Activated CD4-positive, alpha-beta T cell treated with anti-CD3 and anti-CD28 coated beads for 1 hour (primary cell): ENCODE results near the gene PIK3CB.
"Not testable (repeated sequence)": the region's sequence is repeated elsewhere in the genome, so short reads cannot be mapped to it uniquely, and the experiment has no call there.

Experiments used
- DNase-seq: peaks from one replicate; pipeline ENCODE4 v3.0.0-alpha.2; 2020

The PIK3CB gene

DNA sequence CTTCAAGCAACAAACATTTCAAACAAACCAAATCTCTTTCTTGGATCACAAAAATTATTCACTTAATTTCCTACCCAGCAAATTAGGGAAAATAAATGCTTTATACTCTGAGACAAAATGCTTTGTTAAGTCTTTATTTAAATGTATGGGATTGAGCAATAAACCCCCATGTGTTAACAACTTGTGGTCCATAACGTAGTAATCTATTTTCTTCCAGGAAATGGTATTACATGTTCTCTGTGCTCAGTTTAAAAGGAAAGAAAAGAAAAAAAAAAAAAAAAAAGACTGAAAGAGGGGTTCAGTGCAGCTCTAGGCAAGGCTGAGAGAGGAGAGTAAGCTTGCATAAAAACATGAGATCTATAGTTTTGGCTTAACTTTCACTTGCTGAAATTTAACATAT lies 102.3 kb downstream of the PIK3CB start:
- DNase-seq: no peak

DNA sequence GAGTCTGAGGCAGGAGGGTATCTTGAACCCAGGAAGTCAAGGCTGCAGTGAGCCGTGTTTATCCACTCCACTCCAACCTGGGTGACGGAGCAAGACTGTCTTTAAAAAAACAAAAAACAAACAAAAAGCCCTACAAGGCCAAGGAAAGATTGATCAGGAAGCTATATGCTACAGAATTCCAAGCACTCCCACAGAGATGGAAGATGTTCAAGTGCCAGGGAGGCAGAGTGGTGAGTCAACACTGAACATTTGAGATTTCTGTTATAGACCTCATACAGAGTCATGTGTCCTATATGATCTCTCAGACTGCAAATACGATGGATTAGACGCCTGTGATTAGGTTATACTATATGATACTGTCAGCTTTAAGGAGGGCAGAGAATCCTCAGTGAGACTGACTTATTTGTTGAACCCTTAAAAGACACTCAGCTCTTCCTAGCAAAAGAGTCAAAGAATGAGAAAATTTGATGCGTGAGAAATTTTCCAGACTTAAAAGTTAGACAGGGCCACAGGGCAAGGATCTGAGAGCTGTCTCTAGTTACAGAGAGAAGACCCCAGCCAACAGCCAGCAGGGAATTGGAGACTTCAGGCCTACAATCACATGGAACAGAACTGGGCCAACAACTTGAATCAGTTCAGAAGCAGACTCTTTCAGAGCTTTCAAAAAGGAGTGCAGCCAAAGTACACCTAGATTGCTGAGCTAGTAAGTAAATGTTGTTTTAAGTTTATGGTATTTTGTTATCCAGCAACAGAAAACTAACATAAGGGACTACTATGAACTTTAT lies 107.6 kb downstream of the PIK3CB start:
- DNase-seq: no peak

GRCh38 chr3:138726042-138726441 lies 108.7 kb downstream of the PIK3CB start:
- not testable (repeated sequence) for DNase-seq

- no peak for DNase-seq
Measured at GRCh38 chr3:138725116-138725515, 109.6 kb downstream of the PIK3CB start.

DNA sequence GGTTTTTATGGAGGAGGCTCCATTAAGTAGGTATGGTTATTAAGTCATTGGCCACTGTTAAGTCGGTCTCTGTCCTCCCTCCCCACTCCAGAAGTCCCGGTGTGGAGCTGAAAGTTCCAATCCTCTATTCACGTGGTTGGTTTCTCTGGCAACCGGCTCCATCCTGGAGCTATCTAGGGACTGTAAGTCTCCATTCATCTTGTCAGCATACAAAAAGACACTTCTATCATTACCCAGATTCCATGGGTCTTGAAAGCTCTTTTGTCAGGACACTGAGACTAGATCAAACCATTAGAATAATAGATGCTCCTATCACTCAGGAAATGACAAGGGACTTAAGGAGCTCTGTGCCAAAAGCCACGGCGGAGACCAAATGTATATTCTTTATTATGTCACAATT lies 110.3 kb downstream of the PIK3CB start:
- DNase-seq: no peak

- no peak for DNase-seq
Measured at GRCh38 chr3:138718849-138719248, 115.9 kb downstream of the PIK3CB start.

GRCh38 chr3:138717348-138717747 lies 117.4 kb downstream of the PIK3CB start:
- no peak for DNase-seq

- no peak for DNase-seq
Measured at GRCh38 chr3:138712086-138712485, 122.6 kb downstream of the PIK3CB start.

DNA sequence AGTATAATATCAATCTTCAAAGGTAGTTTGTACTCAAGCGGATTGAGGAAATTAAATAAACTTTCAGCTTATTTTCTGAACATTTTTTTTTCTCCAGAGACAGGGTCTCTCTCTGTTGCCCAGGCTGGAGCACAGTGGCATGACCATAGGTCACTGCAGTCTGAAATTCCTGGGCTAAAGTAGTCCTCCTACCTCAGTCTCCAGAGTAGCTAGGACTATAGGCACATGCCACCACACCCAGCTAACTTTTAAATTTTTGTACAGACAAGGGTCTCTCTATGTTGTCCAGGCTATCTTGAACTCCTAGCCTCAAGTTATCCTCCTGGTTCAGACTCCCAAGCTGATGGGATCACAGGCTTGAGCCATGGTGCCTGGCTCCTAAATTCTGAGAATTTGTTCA lies 129.1 kb downstream of the PIK3CB start:
- no peak for DNase-seq

DNA sequence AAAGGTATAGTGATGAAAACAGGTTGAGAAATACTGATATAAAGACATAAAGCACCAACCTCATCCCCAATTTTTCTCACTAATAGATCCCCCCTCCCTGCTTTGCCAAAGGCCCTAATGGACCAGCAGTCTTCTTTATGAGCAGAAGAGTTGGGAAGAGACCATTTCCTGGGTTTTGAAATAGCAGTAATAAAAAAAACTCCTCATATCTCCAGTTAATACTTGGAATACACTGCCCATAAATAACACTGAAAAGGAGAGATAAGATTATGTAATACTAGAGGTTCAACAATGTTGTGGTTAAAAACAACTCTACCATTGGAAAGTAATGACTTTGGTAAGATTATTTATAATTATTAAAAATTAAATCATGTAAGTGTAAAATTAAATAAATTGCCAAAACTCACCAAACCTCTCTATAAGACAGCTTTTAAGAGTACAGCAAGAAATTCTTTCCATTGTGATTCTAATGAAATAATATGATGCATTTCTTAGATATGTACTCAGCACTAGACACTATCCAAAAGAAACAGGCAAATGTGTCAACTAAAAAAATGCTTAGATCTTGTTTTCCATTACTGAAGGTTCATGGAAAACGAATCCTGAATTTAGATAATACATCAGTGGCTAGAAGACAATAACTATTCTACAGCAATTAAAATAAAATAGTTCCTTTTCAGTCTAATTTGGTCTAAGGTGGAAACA lies 137.9 kb downstream of the PIK3CB start:
- DNase-seq: no peak

DNA sequence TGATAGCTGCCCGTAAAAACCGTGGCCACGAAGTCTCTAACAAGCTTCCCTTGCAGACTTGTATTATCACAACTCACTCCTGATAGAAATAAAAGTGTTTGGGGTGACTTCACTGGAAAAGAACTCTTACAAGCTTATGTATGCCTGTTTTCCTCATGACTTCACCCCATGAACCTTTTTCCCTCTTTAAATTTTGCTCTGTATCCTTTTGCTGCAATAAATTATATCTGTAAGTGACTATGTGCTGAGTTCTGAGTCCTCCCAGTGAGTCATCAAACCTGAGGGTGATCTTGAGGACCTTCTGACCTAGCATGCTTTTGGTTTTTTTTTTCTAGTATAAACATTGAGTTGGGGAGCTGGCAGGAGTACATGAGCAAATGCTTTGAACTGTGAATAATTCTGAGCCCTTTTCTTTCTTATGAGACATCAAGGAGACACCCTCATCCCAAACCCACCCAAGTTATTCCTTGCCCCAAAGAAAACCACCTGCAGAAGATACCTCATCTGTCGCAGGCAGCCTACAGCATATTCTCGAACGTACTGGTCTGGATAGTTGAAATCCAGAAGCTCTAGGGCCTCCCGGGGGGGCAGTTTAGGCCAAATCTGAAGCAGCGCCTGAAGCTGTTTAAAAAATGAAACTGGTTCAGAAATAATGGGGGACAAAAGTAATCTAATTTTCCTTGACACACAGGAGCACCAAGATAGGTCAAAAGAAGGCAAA lies 140.3 kb downstream of the PIK3CB start:
- DNase-seq: no peak

GRCh38 chr3:138692152-138692551 lies 142.6 kb downstream of the PIK3CB start:
- DNase-seq: no peak

- DNase-seq: no peak
Measured at GRCh38 chr3:138691351-138691750, 143.4 kb downstream of the PIK3CB start.

DNA sequence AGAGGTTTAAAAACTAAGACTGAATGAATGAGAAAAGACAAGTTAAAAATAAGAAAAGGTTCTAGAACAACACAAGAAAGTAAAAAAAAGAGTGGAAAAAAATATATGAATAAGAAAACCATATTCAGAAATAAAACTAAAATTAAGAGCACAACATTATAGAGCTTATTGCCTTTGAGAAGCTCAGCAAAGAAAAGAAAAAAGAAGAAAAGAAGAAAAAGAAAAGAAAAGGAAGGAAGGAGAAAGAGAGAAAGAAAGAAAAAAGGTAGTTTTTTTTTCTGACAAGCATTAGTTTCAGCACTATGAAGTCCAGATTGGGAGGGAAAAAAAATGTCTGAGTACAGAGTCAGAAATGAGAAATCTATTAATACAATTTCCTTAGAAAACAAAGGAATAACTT lies 144.7 kb downstream of the PIK3CB start:
- no peak for DNase-seq

DNA sequence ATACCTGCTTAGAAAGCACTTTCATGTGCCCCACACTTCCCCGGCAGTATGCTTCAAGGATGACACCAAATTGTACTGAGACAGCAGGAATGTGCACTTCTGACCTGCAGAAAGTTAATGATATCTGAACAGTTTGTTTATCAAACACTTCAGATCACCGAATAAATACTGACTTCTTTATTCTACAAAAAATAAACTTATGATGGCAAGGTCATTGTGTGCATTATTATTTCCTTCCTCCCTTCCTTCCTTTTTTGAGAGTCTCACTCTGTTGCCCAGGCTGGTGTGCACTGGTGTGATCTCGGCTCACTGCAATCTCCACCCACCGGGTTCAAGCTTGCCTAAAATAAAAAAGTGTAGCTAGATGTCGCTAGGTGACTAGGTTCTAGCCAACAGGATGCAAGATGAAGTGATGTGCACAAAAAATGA lies 145.8 kb downstream of the PIK3CB start:
- no peak for DNase-seq

DNA sequence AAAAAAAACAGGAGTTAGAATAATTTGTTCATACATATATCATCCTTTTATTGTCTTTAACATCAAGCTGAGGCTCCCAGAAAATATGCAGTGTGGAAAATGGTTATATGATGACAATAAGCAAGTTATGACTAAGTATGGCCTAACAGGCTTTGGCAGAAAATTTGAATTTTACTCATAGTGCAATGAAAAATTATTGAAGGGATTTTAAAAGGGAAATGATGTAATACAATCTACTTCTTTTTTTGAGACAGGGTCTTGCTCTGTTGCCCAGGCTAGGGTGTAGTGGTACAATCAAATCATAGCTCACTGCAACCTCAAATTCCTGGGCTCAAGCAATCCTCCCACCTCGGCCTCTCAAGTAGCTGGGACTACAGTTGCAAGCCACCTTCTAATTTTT lies 147.5 kb downstream of the PIK3CB start:
- DNase-seq: no peak

GRCh38 chr3:138686771-138687221 lies 147.9 kb downstream of the PIK3CB start:
- no peak for DNase-seq

DNA sequence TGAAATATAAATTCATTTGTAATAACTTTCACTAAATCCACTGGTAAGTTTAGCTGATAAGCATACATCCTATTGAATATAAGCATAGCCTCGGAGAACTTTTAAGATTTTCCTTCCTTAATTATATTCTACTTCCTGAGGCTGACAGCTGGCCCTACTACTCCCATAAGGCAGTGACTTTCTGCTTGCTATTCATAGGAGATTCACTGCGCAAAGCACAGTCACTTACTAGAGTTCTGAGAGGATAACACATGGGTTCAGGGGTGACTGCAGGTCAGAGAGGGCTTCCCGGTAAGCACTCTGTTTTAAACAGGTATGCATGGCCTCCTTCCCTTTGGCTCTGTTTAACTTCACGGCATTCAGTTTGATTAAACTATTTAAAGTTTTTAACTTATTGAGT lies 150.3 kb downstream of the PIK3CB start:
- no peak for DNase-seq

DNA sequence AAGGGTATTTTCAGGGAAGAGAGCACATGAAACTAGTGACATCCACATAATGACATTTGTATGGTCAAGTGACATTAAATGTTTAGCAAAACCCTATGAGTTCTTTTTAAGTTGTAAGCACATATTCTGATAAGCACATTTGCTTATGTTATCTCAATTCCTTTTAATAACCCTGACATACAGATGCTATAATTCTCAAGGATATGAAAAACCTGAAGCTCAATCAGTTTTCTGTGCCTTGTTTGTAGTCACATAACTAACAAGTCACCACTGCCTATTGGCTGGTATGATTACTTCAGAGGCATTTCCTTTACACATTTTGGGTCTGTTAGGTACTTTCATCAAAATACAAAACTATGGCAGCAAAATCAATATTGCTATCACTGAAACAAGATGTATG lies 152.1 kb downstream of the PIK3CB start:
- DNase-seq: no peak

- no peak for DNase-seq
Measured at GRCh38 chr3:138681463-138682220, 153.1 kb downstream of the PIK3CB start.

GRCh38 chr3:138680974-138681373 lies 153.8 kb downstream of the PIK3CB start:
- DNase-seq: not testable (repeated sequence)

- no peak for DNase-seq
Measured at GRCh38 chr3:138678874-138679392, 155.8 kb downstream of the PIK3CB start.

GRCh38 chr3:138678086-138678485 lies 156.6 kb downstream of the PIK3CB start:
- DNase-seq: no peak
